ENCODE data around the gene ZNF804B.

GRCh38 chr7:89023877-89024276 lies 264.4 kb downstream of the ZNF804B start:
- TF ChIP-seq CTCF (conservative IDR thresholded peaks at IDR 0.05; ENCODE audit: low read length) (no peak), EZH2phosphoT487 (IDR thresholded peaks at IDR 0.05; ENCODE audit: borderline replicate concordance, low read depth, low read length) (no peak)

Measured in OCI-LY7 (cell line).